ENCODE measurements around the gene CCDC183. TPM values are rescaled to one million over a fixed set of nuclear protein-coding genes. Genes with fewer than 3 reads are reported as not detected.
"Not testable (repeated sequence)": the region's sequence is repeated elsewhere in the genome, so short reads cannot be mapped to it uniquely, and the experiment has no call there.

Gene CCDC183
- total RNA-seq, 4 donors from 2014 or later, result 25.2 to 161 (median 63.5) TPM

- DNase-seq, result no peak
- peaks cover 3 to 11% (median 9%) of the 10 kb centered on the region in 4 donors for H3K4me1 ChIP-seq
- H3K27me3 ChIP-seq, result no peaks in the 10 kb centered on the region
- 94 to 100% methylated on average over 3 of the region's 3 CpGs for WGBS, 2 donors (ENCODE audit: low coverage in 1 of 2)
- no peaks in the 10 kb centered on the region for H3K36me3 ChIP-seq
- no peaks in the 10 kb centered on the region for H3K9me3 ChIP-seq
- H3K4me3 ChIP-seq, result no peak overlapping the region
- TF ChIP-seq POLR2A (IDR thresholded peaks at IDR 0.05) (no peak), POLR2AphosphoS5 (IDR thresholded peaks at IDR 0.05) (no peak), CTCF (IDR thresholded peaks at IDR 0.05) (no peak), EP300 (IDR thresholded peaks at IDR 0.05; ENCODE audit: low read depth) (no peak)
- intact Hi-C loops (cut with DNase I; ENCODE audit: low total_unique reads) (no loop called here), in situ Hi-C loops (cut with MboI; ENCODE audit: low pct_ligation_motif_present in 1 of 4, low pct_unique_long_range_greater_than_20kb in 1 of 4, low sequenced_read_pairs in 3 of 4) (loop anchor here (10.0 to 25.0 kb wide), 3 partner anchors 252 to 262 kb away; partner anchors contain the start of genes FUT7 (in 3 of the 4), NPDC1 (in 3 of the 4) and ABCA2 (in 2 of the 4))
- no peak overlapping the region for H3K27ac ChIP-seq
Measured at GRCh38 chr9:136782452-136782851, 13.7 kb upstream of the CCDC183 start.

DNA sequence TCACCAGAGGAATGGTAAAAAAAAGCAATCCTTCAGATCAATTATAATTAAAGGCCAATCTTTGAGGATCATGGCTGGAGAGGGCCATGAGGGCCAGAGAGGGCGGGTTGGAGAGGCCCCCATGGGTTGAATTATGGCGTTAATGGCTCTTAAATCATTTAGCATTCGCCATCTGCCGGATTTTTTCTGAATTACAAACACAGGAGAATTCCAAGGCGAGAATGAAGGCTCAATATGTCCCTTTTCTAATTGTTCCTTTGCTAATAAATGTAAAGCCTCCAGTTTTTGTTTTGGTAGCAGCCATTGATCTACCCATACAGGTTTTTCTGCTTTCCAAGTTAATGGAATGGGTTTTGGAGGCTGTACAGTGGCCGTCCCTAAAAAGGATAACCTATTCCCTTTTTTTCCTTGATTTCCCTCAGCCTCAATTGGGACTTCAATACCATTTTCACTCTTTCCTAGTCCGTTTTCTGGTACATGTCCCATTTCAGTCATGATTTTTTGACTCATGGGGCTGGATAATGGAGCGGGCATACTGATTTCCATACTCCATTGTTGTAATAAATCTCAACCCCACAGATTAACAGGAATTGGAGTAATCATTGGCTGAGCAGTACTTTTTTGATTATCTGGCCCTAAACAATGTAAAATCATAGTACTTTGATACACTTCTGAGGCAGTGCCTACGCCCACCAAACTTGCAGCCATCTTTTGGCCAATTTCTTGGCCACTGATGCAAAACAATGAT is 11.7 kb upstream of the CCDC183 start:
- in situ Hi-C loops (cut with MboI; ENCODE audit: low pct_ligation_motif_present in 1 of 4, low pct_unique_long_range_greater_than_20kb in 1 of 4, low sequenced_read_pairs in 3 of 4), result loop anchor here (10.0 to 25.0 kb wide), 3 partner anchors 250 to 260 kb away; partner anchors contain the start of genes FUT7 (in 3 of the 4), NPDC1 (in 3 of the 4) and ABCA2 (in 2 of the 4)
- DNase-seq, result no peak
- H3K4me3 ChIP-seq, result no peak overlapping the region
- TF ChIP-seq CTCF (IDR thresholded peaks at IDR 0.05), result peak; percentile 51 to 75 (median 52)
- TF ChIP-seq POLR2AphosphoS5 (IDR thresholded peaks at IDR 0.05), result no peak
- H3K27me3 ChIP-seq, result no peaks in the 10 kb centered on the region
- WGBS, 2 donors (ENCODE audit: low coverage in 1 of 2), result 23 to 40% methylated on average over 5 to 9 of the region's 9 CpGs
- H3K27ac ChIP-seq, result no peak overlapping the region
- H3K9me3 ChIP-seq, result no peaks in the 10 kb centered on the region
- intact Hi-C loops (cut with DNase I; ENCODE audit: low total_unique reads), result no loop called here
- H3K36me3 ChIP-seq, result no peaks in the 10 kb centered on the region
- peaks cover 4 to 21% (median 14%) of the 10 kb centered on the region in 4 donors for H3K4me1 ChIP-seq

- H3K27ac ChIP-seq, result no peak overlapping the region
- in situ Hi-C loops (cut with MboI; ENCODE audit: low pct_ligation_motif_present in 1 of 4, low pct_unique_long_range_greater_than_20kb in 1 of 4, low sequenced_read_pairs in 3 of 4) (loop anchor here (10.0 to 25.0 kb wide), 3 partner anchors 250 to 260 kb away; partner anchors contain the start of genes FUT7 (in 3 of the 4), NPDC1 (in 3 of the 4) and ABCA2 (in 2 of the 4)), intact Hi-C loops (cut with DNase I; ENCODE audit: low total_unique reads) (no loop called here)
- H3K36me3 ChIP-seq, result no peaks in the 10 kb centered on the region
- DNase-seq, result no peak
- H3K27me3 ChIP-seq, result no peaks in the 10 kb centered on the region
- peaks cover 9 to 26% (median 16%) of the 10 kb centered on the region in 4 donors for H3K4me1 ChIP-seq
- H3K9me3 ChIP-seq, result no peaks in the 10 kb centered on the region
- 89% methylated on average over 6 of the region's 6 CpGs; no CpG with 5 or more reads in 1 of the 2 donors for WGBS, 2 donors (ENCODE audit: low coverage in 1 of 2)
- H3K4me3 ChIP-seq, result no peak overlapping the region
- TF ChIP-seq POLR2A (IDR thresholded peaks at IDR 0.05), result no peak
- TF ChIP-seq CTCF (IDR thresholded peaks at IDR 0.05), result no peak
- no peak for TF ChIP-seq EP300 (IDR thresholded peaks at IDR 0.05; ENCODE audit: low read depth)
- TF ChIP-seq POLR2AphosphoS5 (IDR thresholded peaks at IDR 0.05), result no peak
Measured at GRCh38 chr9:136784997-136785361, 11.2 kb upstream of the CCDC183 start.

- intact Hi-C loops (cut with DNase I; ENCODE audit: low total_unique reads), result loop anchor here (2.0 kb wide), 1 partner anchor 249 kb away; no protein-coding TSS in a partner anchor
- 67 to 77% methylated on average over 6 to 19 of the region's 23 CpGs for WGBS, 2 donors (ENCODE audit: low coverage in 1 of 2)
- peak; percentile 9 for DNase-seq
- in situ Hi-C loops (cut with MboI; ENCODE audit: low pct_ligation_motif_present in 1 of 4, low pct_unique_long_range_greater_than_20kb in 1 of 4, low sequenced_read_pairs in 3 of 4), result loop anchor here (10.0 to 25.0 kb wide), 3 partner anchors 249 to 259 kb away; partner anchors contain the start of genes FUT7 (in 3 of the 4), NPDC1 (in 3 of the 4) and ABCA2 (in 2 of the 4)
- peaks cover 14 to 33% (median 21%) of the 10 kb centered on the region in 4 donors for H3K4me1 ChIP-seq
- not testable (repeated sequence) for H3K36me3 ChIP-seq, H3K9me3 ChIP-seq, H3K4me3 ChIP-seq, H3K27me3 ChIP-seq, H3K27ac ChIP-seq
Measured at GRCh38 chr9:136785565-136786355, 10.4 kb upstream of the CCDC183 start.
